Measurements from ENCODE around the gene FER.
"Not testable (repeated sequence)": the region's sequence is repeated elsewhere in the genome, so short reads cannot be mapped to it uniquely, and the experiment has no call there.

GRCh38 chr5:108866097-108866496 lies 118.4 kb downstream of the FER start:
- not testable (repeated sequence) for TF ChIP-seq POLR2A, CTCF (IDR thresholded peaks at IDR 0.05)
